ENCODE results near the gene HPRT1.

The HPRT1 gene

GRCh38 chrX:134476284-134476683 lies 16.3 kb downstream of the HPRT1 start:
- Histone ChIP-seq H3K27me3 (ENCODE audit: control insufficient read depth, insufficient read depth, low read length) (no peaks in the 10 kb centered on the region), H3K36me3 (ENCODE audit: control insufficient read depth, insufficient read depth, low read length) (peaks cover 73% of the 10 kb centered on the region), H3K4me1 (ENCODE audit: control insufficient read depth, insufficient read depth, low read length) (no peaks in the 10 kb centered on the region), H3K27ac (ENCODE audit: low read depth, low read length) (no peak overlapping the region), H3K4me3 (ENCODE audit: low read depth, low read length) (no peak overlapping the region), H3K9ac (ENCODE audit: low read depth, low read length) (no peak overlapping the region), H3K9me3 (ENCODE audit: control insufficient read depth, insufficient read depth, low read length) (no peaks in the 10 kb centered on the region)

- Histone ChIP-seq H3K27me3 (ENCODE audit: control insufficient read depth, insufficient read depth, low read length) (no peaks in the 10 kb centered on the region), H3K4me1 (ENCODE audit: control insufficient read depth, insufficient read depth, low read length) (no peaks in the 10 kb centered on the region), H3K4me3 (ENCODE audit: low read depth, low read length) (no peak overlapping the region), H3K9me3 (ENCODE audit: control insufficient read depth, insufficient read depth, low read length) (no peaks in the 10 kb centered on the region), H3K9ac (ENCODE audit: low read depth, low read length) (no peak overlapping the region), H3K27ac (ENCODE audit: low read depth, low read length) (no peak overlapping the region), H3K36me3 (ENCODE audit: control insufficient read depth, insufficient read depth, low read length) (peaks cover 77% of the 10 kb centered on the region)
Observed at GRCh38 chrX:134478374-134478773, 18.4 kb downstream of the HPRT1 start.

DNA sequence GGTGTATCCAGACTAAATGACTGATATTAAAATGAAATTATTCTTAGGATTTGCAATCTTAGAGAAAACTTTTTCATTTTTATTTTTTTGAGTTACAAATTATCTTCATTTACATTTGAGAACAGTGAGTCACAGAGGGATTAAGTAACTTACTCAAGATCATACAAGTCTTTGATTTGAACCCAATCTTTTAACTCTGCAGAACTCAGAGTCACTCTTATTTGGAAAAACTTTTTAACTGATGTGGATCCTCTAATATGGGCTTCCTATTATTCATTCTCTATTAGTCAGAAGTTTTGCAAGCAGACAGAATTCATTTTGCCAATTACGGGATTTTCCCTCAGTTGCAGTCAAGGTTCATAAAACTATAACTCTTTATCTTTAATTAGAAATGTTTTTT lies 20.1 kb downstream of the HPRT1 start:
- Histone ChIP-seq H3K4me1 (ENCODE audit: control insufficient read depth, insufficient read depth, low read length) (no peaks in the 10 kb centered on the region), H3K27ac (ENCODE audit: low read depth, low read length) (no peak overlapping the region), H3K36me3 (ENCODE audit: control insufficient read depth, insufficient read depth, low read length) (peaks cover 77% of the 10 kb centered on the region)

DNA sequence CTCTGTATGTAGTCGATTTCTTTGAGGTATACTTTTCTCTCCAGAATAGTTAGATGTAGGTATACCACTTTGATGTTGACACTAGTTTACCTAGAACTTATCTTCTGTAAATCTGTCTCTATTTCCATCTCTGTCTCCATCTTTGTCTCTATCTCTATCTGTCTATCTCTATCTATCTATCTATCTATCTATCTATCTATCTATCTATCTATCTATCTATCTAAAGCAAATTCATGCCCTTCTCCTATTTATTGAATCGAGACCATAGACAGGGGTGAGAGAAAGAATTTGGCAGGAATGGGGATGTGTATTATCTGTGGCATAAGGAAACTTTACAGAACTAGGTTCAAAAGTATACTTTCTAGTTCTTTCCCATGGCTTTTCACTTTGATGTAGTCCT lies 21.4 kb downstream of the HPRT1 start:
- H3K27me3 ChIP-seq (ENCODE audit: control insufficient read depth, insufficient read depth, low read length) = no peaks in the 10 kb centered on the region
- H3K9me3 ChIP-seq (ENCODE audit: control insufficient read depth, insufficient read depth, low read length) = no peaks in the 10 kb centered on the region
- peaks cover 77% of the 10 kb centered on the region for H3K36me3 ChIP-seq (ENCODE audit: control insufficient read depth, insufficient read depth, low read length)
- H3K9ac ChIP-seq (ENCODE audit: low read depth, low read length) = no peak overlapping the region
- no peak overlapping the region for H3K4me3 ChIP-seq (ENCODE audit: low read depth, low read length)
- no peak overlapping the region for H3K27ac ChIP-seq (ENCODE audit: low read depth, low read length)
- no peaks in the 10 kb centered on the region for H3K4me1 ChIP-seq (ENCODE audit: control insufficient read depth, insufficient read depth, low read length)

More for the DNA sequence above, 20.1 kb downstream of the HPRT1 start:
- Histone ChIP-seq H3K9ac (ENCODE audit: low read depth, low read length) (no peak overlapping the region), H3K27me3 (ENCODE audit: control insufficient read depth, insufficient read depth, low read length) (no peaks in the 10 kb centered on the region), H3K9me3 (ENCODE audit: control insufficient read depth, insufficient read depth, low read length) (no peaks in the 10 kb centered on the region), H3K4me3 (ENCODE audit: low read depth, low read length) (no peak overlapping the region)

DNA sequence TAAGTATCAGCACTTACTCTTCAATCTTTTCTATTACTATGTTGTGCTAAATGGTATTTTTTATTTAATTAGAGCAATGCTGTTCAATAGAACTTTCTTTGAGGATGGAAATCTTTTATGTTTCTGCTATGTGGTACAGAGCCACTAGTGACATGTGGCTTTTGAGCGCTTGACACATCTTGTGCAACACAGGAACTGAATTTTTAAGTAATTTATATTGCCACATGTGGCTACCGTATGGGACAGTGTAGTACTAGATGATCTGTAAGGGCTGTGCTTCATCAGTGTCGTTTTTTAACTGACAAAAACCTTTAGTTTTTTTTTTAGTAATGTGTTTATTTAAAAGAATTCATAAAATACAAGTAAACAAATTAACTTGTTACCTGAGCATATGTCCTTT lies 22.4 kb downstream of the HPRT1 start:
- peaks cover 80% of the 10 kb centered on the region for H3K36me3 ChIP-seq (ENCODE audit: control insufficient read depth, insufficient read depth, low read length)
- no peak overlapping the region for H3K27ac ChIP-seq (ENCODE audit: low read depth, low read length)
- no peak overlapping the region for H3K4me3 ChIP-seq (ENCODE audit: low read depth, low read length)

GRCh38 chrX:134484039-134484438 lies 24.1 kb downstream of the HPRT1 start:
- H3K27ac ChIP-seq (ENCODE audit: low read depth, low read length) = no peak overlapping the region
- no peak overlapping the region for H3K4me3 ChIP-seq (ENCODE audit: low read depth, low read length)
- H3K9me3 ChIP-seq (ENCODE audit: control insufficient read depth, insufficient read depth, low read length) = no peaks in the 10 kb centered on the region
- H3K9ac ChIP-seq (ENCODE audit: low read depth, low read length) = no peak overlapping the region
- H3K36me3 ChIP-seq (ENCODE audit: control insufficient read depth, insufficient read depth, low read length) = peaks cover 75% of the 10 kb centered on the region
- H3K27me3 ChIP-seq (ENCODE audit: control insufficient read depth, insufficient read depth, low read length) = no peaks in the 10 kb centered on the region
- no peaks in the 10 kb centered on the region for H3K4me1 ChIP-seq (ENCODE audit: control insufficient read depth, insufficient read depth, low read length)

More for the DNA sequence above, 22.4 kb downstream of the HPRT1 start:
- Histone ChIP-seq H3K4me1 (ENCODE audit: control insufficient read depth, insufficient read depth, low read length) (no peaks in the 10 kb centered on the region), H3K9me3 (ENCODE audit: control insufficient read depth, insufficient read depth, low read length) (no peaks in the 10 kb centered on the region), H3K27me3 (ENCODE audit: control insufficient read depth, insufficient read depth, low read length) (no peaks in the 10 kb centered on the region), H3K9ac (ENCODE audit: low read depth, low read length) (no peak overlapping the region)

- no peak overlapping the region for H3K27ac ChIP-seq (ENCODE audit: low read depth, low read length)
- no peak overlapping the region for H3K9ac ChIP-seq (ENCODE audit: low read depth, low read length)
- H3K4me3 ChIP-seq (ENCODE audit: low read depth, low read length) = no peak overlapping the region
- peaks cover 53% of the 10 kb centered on the region for H3K36me3 ChIP-seq (ENCODE audit: control insufficient read depth, insufficient read depth, low read length)
- no peaks in the 10 kb centered on the region for H3K4me1 ChIP-seq (ENCODE audit: control insufficient read depth, insufficient read depth, low read length)
- no peaks in the 10 kb centered on the region for H3K9me3 ChIP-seq (ENCODE audit: control insufficient read depth, insufficient read depth, low read length)
- no peaks in the 10 kb centered on the region for H3K27me3 ChIP-seq (ENCODE audit: control insufficient read depth, insufficient read depth, low read length)
Observed at GRCh38 chrX:134501941-134502340, 42.0 kb downstream of the HPRT1 start.

- H3K36me3 ChIP-seq (ENCODE audit: control insufficient read depth, insufficient read depth, low read length) = peaks cover 51% of the 10 kb centered on the region
- no peak overlapping the region for H3K9ac ChIP-seq (ENCODE audit: low read depth, low read length)
- no peaks in the 10 kb centered on the region for H3K4me1 ChIP-seq (ENCODE audit: control insufficient read depth, insufficient read depth, low read length)
- H3K27me3 ChIP-seq (ENCODE audit: control insufficient read depth, insufficient read depth, low read length) = no peaks in the 10 kb centered on the region
- H3K9me3 ChIP-seq (ENCODE audit: control insufficient read depth, insufficient read depth, low read length) = no peaks in the 10 kb centered on the region
- H3K27ac ChIP-seq (ENCODE audit: low read depth, low read length) = no peak overlapping the region
- H3K4me3 ChIP-seq (ENCODE audit: low read depth, low read length) = no peak overlapping the region
Observed at GRCh38 chrX:134502686-134503085, 42.7 kb downstream of the HPRT1 start.

DNA sequence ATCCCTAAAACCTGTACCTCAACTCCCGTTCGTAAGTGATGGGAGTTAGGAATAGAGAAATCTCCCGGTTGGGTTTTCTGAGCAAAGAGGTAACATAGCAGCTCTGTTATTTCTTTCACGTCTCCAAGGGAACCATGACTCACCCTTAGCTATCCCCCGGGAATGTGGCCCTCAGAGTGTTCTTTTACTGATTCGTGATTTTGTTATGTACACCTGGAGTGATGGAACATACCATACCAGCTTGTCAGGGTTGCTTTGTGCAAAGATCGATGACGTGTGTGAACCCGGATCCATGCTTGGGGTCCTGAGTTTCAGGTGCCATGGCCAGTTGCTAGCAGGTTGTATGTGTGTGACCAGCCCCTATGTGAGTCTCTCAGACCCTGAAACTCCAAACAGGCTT lies 52.6 kb downstream of the HPRT1 start:
- Histone ChIP-seq H3K4me1 (ENCODE audit: control insufficient read depth, insufficient read depth, low read length) (peaks cover 12% of the 10 kb centered on the region), H3K27me3 (ENCODE audit: control insufficient read depth, insufficient read depth, low read length) (no peaks in the 10 kb centered on the region), H3K36me3 (ENCODE audit: control insufficient read depth, insufficient read depth, low read length) (no peaks in the 10 kb centered on the region), H3K9me3 (ENCODE audit: control insufficient read depth, insufficient read depth, low read length) (no peaks in the 10 kb centered on the region), H3K4me3 (ENCODE audit: low read depth, low read length) (no peak overlapping the region), H3K9ac (ENCODE audit: low read depth, low read length) (no peak overlapping the region), H3K27ac (ENCODE audit: low read depth, low read length) (peak overlapping the region; percentile 65)

- H3K27ac ChIP-seq (ENCODE audit: low read depth, low read length) = peak overlapping the region; percentile 65
Observed at GRCh38 chrX:134513091-134513490, 53.1 kb downstream of the HPRT1 start.

DNA sequence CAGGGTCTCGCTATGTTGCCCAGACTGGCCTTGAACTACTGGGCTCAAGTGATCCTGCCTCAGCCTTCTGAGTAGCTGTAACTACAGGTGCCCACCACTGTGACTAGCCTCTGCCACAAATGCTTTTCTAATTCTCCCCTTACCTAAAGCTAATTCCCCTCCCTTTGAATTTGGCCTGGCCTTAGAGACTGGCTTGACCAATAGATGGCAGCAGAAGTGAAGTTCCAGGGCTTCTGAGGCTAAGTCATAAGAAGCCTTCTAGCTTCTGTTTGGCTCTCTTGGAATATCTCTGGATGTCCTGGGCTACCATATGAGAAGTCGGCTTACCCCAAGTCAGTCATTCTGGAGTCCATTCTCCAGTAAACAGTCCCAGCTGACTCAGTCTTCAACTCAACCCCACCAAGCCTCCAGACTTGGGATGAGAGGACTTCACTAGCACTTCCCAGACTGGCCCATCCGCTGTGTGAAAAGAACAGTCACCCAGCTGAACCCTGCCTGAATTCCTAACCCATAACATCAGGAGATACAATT lies 61.0 kb downstream of the HPRT1 start:
- no peaks in the 10 kb centered on the region for H3K9me3 ChIP-seq (ENCODE audit: control insufficient read depth, insufficient read depth, low read length)
- no peak overlapping the region for H3K4me3 ChIP-seq (ENCODE audit: low read depth, low read length)
- H3K9ac ChIP-seq (ENCODE audit: low read depth, low read length) = no peak overlapping the region
- H3K36me3 ChIP-seq (ENCODE audit: control insufficient read depth, insufficient read depth, low read length) = no peaks in the 10 kb centered on the region
- no peak overlapping the region for H3K27ac ChIP-seq (ENCODE audit: low read depth, low read length)
- no peaks in the 10 kb centered on the region; the same call in 1 of the 2 replicates for H3K27me3 ChIP-seq (ENCODE audit: control insufficient read depth, insufficient read depth, low read length)
- H3K4me1 ChIP-seq (ENCODE audit: control insufficient read depth, insufficient read depth, low read length) = no peaks in the 10 kb centered on the region

More at GRCh38 chrX:134513091-134513490, 53.1 kb downstream of the HPRT1 start:
- Histone ChIP-seq H3K9ac (ENCODE audit: low read depth, low read length) (no peak overlapping the region), H3K4me1 (ENCODE audit: control insufficient read depth, insufficient read depth, low read length) (peaks cover 12% of the 10 kb centered on the region), H3K9me3 (ENCODE audit: control insufficient read depth, insufficient read depth, low read length) (no peaks in the 10 kb centered on the region), H3K27me3 (ENCODE audit: control insufficient read depth, insufficient read depth, low read length) (no peaks in the 10 kb centered on the region), H3K36me3 (ENCODE audit: control insufficient read depth, insufficient read depth, low read length) (no peaks in the 10 kb centered on the region), H3K4me3 (ENCODE audit: low read depth, low read length) (no peak overlapping the region)

Data from HUES48 (cell line).